ENCODE data around the gene SMIM44.

SMIM44 gene

GRCh38 chr19:3516675-3517207 is 33.5 kb upstream of the SMIM44 start:
- no peak for TF ChIP-seq CTCF (IDR thresholded peaks at IDR 0.05; ENCODE audit: low read depth, low read length)
- no peak for DNase-seq (ENCODE audit: extremely low read depth, low read depth)

GRCh38 chr19:3515891-3516422 is 32.7 kb upstream of the SMIM44 start:
- no peak for DNase-seq (ENCODE audit: extremely low read depth, low read depth)
- no peak for TF ChIP-seq CTCF (IDR thresholded peaks at IDR 0.05; ENCODE audit: low read depth, low read length)

GRCh38 chr19:3514930-3515329 is 31.7 kb upstream of the SMIM44 start:
- no peak for TF ChIP-seq CTCF (IDR thresholded peaks at IDR 0.05; ENCODE audit: low read depth, low read length)
- DNase-seq (ENCODE audit: extremely low read depth, low read depth): no peak

GRCh38 chr19:3513229-3514140 is 30.2 kb upstream of the SMIM44 start:
- no peak for TF ChIP-seq CTCF (IDR thresholded peaks at IDR 0.05; ENCODE audit: low read depth, low read length)
- no peak for DNase-seq (ENCODE audit: extremely low read depth, low read depth)

- TF ChIP-seq CTCF (IDR thresholded peaks at IDR 0.05; ENCODE audit: low read depth, low read length): no peak
- no peak for DNase-seq (ENCODE audit: extremely low read depth, low read depth)
Measured at GRCh38 chr19:3512562-3513228, 29.5 kb upstream of the SMIM44 start.

GRCh38 chr19:3511506-3512251 is 28.4 kb upstream of the SMIM44 start:
- TF ChIP-seq CTCF (IDR thresholded peaks at IDR 0.05; ENCODE audit: low read depth, low read length): no peak
- no peak for DNase-seq (ENCODE audit: extremely low read depth, low read depth)

Measured in AG09319 (cell line).